ENCODE results near the gene ADGRB3.
"Not testable (repeated sequence)": the region's sequence is repeated elsewhere in the genome, so short reads cannot be mapped to it uniquely, and the experiment has no call there.

ADGRB3 gene

DNA sequence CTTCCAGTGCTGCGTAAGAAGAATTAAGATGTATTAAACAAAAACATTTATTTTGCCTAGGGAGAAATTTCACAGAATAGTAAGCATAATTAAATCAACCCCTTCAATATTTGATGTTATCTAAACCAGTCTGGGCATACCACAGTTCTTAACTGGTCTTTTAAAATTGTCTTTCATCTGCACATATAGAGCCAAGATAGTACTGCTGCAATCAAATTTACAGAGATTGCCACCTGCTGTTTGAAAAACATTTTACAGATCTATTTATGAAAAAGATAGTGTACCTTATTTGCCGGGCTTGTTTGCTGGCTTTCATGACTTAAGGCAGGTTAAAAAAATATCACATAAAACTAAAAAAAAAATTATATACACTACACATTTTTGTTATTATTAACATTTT is 323.2 kb downstream of the ADGRB3 start:
- peak; percentile 15 for DNase-seq (ENCODE audit: low spot score)

DNA sequence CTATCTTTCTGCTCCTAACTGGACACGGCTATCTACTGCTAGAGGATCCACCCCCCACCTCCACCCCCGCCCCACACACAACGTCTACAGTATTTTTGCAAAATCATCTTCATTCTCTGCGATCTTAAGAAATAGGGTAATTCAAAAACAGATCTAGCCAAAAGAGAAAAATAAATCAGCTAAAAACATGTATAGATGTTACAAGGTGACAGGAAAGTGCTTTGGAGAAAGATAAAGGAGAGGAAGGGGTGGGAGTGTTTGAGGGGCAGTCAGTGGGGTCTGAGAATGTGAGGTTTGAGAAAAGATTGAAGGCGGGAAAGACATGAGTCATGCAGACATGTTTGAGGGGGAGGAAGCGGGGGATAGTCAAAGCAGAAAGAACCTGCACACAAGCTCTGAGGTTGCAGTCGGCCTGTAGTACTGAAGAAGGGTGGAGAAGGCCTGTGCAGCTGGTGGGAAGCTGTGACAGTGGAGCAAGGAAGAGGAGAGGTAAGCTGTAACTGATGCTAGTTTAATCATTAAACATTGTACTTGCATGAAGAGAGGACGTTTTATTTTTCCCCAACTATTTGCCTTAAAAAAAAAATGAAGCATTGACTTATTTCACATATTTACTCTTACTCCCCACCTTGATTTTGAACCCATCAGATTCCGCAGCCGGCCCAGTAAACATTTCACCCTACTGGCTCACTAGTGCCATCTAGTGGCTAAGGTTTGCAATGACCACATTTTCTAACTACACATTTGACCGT is 332.6 kb downstream of the ADGRB3 start:
- DNase-seq (ENCODE audit: low spot score), result peak; percentile 62

DNA sequence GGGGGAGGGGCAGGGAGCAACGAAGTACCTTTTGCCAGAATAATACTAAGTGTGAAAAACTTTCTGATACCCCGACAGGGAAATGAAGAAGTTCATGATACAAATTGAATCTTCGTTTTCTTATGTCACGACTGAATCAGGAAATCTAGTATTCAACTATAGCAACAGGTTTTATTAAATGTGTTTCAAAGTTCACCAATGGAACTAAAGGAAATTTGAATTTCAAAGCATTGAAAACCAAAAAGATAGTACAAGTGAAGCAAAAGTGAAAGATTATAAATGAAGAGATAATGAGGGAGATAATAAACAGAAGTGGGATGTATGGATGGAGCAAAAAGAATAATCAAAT is 333.2 kb downstream of the ADGRB3 start:
- DNase-seq (ENCODE audit: low spot score), result no peak

DNA sequence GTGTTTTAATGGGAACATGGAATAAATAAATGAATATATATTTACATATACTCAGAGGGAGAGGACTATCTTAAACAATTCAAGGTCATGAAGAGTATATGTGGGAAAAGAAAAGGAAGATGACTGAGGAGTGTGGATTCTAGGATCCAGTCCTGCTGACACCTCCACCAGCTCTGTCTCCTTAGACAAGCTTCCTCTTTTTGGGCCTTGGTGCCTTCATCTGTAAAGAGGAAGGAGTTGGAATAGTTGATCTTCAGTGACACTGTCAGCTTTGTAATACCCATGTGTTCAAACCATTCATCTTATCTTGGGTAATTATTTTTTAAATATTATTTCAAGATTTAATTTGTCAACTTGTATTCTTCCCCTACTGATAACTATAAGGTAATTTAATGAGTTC is 338.0 kb downstream of the ADGRB3 start:
- DNase-seq (ENCODE audit: low spot score), result no peak

DNA sequence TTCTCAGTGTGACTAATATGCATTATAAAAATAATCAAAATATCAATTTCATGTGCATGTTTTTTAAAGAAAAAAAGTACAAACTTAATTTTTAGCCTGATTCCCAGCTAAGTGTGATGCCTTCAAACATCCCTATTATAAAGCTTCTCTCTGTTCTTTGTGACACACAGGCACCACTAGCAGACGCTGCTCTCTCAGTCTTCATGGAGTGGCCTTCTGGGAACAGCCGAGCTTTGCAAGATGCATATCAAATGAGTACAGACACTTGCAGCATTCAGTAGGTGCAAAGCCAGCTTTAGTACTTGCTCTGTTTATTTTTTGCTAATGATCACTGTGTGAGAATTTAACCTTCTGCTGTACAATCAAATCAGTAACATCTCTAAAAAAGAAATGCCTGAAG is 340.0 kb downstream of the ADGRB3 start:
- DNase-seq (ENCODE audit: low spot score), result peak; percentile 63

DNA sequence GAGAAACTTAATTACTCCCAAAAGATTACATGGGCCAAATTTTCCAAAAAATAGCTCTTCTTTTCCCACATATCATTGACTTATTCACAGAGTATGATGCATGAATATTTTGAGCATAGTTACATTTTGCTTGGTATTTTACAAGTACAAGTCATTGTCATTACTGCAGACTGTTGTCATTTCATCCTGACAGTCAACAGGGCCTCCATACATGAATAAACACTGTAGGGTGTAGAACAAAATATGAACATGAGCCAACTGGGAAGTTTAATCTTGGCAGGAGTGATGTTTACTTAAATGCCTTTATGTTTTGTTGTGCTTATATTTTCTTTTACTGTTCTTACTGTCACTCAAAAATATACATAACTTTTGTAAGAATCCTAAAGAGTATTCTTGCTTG is 340.7 kb downstream of the ADGRB3 start:
- DNase-seq (ENCODE audit: low spot score), result no peak

DNA sequence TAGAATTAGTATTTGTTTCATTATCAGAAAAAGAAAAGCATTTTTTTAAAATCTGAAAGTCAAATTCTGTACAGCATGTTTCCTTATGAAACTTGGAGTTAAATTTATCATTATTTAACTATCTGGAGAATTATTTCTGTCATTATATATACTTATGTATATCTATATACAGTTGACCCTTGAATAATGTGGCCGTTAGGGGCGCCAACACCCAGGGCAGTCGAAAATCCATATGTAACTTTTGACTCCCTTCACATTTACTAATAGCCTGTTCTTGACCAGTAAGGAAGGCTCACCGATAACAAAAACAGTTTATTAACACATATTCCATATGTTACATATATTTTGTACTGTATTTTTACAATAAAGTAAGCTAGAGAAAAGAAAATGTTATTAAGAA is 341.2 kb downstream of the ADGRB3 start:
- no peak for DNase-seq (ENCODE audit: low spot score)

DNA sequence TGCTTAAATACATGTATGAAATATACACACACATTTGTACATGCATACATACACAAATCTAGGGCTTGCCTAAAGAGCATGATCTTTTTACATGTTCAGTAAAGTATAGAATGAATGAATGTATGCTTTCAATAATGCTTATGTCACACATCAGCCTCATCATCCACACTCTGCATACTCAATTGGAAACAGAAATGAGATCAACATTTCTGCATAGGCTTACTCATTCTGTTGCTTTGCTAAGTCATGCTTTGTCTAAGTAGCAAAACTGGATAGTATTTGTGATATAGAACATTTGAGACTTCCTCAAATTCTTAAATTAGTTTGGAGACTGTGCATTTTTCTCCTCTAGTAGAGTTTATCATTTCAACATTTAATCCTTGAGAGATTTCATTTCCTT is 343.3 kb downstream of the ADGRB3 start:
- no peak for DNase-seq (ENCODE audit: low spot score)

DNA sequence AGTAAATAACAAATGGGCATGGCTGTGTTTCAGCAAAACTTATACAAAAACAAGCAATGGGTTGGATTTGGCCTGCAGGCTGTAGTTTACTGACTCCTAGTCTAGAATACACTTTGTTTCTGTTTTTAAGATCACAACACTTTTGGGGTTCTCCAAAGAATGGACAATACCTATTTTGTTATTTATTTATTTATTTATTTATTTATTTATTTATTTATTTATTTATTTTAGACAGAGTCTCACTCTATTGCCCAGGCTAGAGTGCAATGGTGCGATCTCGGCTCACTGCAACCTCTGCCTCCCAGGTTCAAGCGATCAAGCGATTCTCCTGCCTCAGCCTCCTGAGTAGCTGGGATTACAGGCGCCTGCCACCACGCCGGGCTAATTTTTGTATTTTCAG is 346.6 kb downstream of the ADGRB3 start:
- DNase-seq (ENCODE audit: low spot score), result not testable (repeated sequence)

DNA sequence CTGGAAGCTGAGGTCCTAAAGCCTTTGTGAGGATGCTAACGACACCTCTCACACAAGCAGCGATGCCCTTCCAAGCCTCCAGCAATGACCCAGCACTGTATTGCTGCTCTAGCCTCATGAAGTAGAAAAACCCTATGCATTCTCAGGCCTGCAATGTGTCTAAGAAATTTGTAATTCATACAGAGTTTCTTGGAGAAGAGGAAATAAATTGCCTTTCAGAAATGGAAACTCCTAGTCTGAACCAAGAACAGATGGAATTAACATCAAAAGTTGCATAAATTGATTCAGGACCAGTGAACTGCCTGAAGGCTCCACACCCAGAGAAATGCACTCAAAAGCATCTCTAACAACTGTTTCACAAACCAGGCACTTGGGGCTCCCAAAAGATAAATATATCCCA is 353.6 kb downstream of the ADGRB3 start:
- DNase-seq (ENCODE audit: low spot score), result no peak

DNA sequence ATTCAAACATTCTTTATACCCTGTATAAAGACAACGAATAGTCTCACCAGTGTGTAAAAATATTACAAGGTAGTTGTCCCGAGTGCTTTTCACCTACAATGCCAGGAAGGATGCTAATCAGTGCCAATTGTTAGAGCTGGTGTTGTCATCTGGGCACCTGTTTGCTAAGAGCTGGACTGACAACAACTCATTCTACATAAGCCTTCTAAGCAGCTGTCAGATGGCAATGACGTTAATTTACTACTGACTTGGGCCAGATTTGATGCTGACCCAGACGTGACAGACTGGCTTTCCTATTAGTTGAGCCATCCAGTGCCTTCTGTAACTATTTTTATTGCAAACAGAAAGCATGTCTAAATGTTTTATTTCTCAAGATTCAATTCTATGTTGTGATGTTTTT is 355.2 kb downstream of the ADGRB3 start:
- DNase-seq (ENCODE audit: low spot score), result no peak

DNA sequence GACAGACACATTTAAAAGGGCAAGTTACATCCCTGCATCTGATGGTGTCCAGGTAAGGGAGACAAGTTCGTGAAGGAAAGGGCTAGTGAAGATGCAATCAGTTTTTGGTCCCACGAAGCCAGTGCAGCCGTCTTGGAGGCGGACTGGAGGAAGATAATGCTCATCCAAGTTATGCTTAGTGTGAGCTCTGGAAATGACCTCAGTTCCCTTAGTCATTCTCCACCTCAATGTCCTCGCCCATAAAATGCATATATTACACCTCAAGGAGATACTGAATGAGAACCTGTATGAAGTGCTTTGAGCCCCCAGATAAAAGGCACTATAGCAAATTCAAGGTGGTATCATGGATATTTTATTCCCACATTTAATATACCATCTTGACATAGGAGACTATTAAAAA is 358.8 kb downstream of the ADGRB3 start:
- no peak for DNase-seq (ENCODE audit: low spot score)

DNA sequence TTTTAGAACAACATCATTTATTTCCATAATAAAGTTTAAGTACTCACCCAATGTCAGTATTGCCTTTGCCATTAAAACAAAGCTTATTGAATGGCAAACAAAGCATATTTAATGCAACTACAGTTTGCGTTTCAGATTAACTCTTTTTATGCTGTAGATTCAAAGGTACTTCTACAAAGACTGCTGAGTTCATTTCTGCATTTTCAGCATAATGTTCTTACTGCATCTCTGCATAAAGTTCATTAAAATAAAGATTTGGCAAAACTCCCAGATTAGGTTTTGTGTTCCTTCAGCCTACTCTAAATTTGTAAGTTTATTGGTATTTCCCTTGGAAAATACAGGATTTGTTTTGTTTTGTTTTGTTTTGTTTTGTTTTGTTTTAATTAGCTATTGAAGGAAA is 359.4 kb downstream of the ADGRB3 start:
- no peak for DNase-seq (ENCODE audit: low spot score)

DNA sequence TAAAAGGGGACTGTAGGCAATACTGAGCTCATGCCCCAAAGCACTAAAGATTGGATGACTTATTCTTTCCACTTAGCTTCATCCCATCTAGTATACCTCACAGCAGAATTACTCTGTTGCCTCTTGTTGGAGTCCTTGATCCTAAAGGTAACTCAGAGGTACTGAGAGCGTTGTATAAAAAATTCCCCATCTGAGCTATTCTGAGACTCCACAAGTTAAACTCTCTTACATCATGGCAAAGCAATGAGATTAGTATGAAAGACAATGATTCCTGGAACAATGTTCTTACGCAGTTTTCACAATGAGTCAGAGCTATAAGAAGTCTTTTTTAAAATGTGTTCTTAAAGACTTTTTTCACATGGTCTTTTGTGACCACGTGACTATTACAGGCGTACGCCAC is 370.1 kb downstream of the ADGRB3 start:
- DNase-seq (ENCODE audit: low spot score), result peak; percentile 17

DNA sequence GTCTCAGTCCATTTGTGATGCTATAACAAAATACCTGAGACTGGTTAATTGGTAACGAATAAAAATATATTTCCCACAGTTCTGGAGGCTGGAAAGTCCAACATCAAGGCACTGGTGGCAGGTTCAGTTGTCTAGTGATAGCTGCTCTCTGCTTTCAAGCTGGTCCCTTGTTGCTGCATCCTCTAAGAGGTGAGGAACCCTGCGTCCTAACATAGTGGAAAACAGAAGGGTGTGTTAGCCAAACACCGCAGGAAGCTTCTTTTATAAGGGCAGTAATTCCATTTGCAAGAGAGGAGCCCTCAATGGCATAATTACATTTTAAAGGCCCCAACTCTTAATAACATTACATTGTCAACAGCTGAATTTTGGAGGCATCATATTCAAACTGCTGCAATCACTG is 372.7 kb downstream of the ADGRB3 start:
- DNase-seq (ENCODE audit: low spot score), result no peak

DNA sequence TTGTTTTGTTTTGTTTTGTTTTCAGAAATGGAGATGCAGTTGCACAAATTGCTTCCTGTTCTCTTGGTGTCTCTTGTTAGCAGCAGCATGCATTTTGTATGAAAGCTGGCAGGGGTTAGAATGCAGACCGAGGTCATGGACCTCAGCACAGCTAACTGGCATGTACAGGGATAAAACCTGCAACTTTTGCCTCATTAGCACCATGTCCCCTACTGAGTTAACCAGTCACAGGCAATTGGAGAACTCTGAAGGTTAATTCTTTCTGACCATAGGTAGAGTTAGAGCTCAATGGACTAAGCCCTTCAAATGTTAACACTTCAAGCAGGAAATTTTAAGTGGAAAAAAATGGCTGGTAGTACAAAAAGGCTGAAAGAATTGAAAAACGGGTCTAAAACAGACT is 377.1 kb downstream of the ADGRB3 start:
- DNase-seq (ENCODE audit: low spot score), result no peak

DNA sequence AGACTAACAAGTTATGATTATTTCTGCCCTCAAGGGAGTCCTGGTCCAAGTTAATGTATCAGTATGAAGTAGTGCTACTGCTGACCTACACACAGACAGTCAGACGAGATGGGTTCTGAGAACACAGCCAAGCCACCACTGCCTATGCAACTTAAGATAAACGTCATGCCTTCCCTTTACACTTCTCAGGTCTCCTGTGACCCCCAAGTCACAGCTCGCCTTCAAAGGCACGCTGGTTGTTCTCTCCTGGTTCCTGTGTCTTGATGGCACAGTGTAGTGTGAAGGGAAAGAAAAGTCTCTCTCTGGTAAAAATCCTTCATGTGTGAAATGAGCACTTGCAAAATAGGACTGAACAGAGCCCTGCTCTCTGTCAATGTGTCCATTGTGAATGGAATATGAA is 377.8 kb downstream of the ADGRB3 start:
- DNase-seq (ENCODE audit: low spot score), result no peak

DNA sequence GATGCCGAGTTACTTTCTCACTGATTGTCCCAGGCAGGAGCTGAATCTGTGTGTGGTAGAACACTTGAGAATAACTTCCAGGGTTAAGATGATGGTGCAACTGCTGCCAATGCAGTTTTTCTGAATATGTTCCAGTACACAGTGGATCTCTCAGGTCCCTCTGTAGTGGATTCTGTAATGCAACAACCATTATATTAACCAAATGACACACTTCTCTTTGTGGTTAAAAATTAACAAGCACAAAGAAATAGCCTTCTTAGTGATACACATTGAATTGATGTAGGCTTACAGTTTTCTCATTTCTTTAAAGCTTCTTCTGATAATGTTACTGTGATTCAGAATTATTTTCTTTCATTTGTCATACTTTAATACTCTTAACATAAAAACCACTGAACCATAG is 383.8 kb downstream of the ADGRB3 start:
- peak; percentile 58 for DNase-seq (ENCODE audit: low spot score)

DNA sequence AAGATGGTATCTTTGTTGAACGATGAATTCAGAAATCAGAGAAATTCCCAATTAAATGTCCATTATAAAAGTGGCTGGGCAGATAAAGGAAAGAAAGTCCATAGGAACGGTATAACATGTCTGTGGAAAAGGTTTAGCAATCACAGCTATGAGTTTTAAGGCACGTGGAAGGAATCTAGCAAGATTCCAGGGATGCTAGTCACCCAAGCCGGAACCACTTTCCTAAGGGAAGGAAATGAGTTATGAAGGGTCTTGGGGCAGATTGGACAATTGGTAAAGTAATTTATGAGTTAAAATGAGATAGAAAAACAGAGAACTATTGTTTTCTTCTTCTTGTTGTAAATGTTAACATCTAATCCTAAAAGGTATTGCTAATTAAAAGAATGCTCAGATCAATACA is 384.8 kb downstream of the ADGRB3 start:
- DNase-seq (ENCODE audit: low spot score), result peak; percentile 70

DNA sequence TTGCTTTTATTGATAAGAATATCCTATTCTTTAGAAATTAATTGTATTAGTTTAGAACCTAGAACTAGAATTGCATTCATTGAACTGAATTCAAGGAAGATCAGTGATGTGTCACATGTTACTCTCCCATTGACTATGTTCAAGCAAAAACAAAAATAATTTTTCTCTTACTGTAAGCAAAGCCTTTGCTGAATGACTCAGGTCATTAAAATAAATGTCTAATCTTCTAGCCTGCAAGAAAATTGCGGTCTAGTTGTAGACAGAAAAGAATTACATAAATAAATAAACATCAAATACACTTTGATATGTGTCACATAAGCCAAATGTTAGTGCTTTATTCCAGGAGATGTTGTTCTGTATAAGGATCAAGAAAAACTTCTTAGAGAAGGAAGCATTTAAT is 387.9 kb downstream of the ADGRB3 start:
- DNase-seq (ENCODE audit: low spot score), result peak; percentile 79

DNA sequence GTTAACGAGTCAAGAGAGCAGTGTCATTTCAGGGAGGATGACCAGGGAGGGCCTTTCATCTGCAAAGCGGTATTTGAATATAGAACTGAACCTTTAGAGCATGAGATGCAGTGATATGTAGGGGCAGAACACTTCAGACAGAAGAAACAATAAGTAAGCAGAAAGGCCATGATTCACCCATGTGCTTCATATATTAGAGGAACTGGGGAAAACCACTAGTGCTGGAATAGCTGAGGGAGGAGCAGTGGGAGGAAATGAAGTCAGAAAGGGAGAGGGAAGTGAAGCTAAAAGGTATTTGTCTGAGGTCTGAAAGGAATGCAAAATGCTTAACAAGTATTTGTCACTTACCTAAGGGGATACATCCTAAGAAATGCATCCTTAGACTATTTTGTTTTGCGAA is 391.2 kb downstream of the ADGRB3 start:
- peak; percentile 98 for DNase-seq (ENCODE audit: low spot score)

DNA sequence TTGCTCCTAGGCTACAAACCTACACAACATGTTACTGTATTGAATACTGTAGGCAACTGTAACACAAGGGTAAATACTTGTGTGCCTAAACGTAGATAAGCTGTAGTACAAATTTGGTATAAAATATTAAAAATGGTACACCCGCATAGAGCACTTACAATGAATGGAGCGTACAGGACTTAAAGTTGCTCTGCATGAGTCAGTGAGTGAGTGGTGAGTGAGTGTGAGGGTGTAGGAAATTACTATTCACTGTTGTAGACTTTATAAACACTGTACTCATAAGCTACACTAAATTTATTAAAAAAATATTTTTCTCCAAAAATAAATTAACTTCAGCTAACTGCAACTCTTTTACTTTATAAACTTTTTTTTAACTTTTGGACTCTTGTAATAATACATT is 391.6 kb downstream of the ADGRB3 start:
- peak; percentile 70 for DNase-seq (ENCODE audit: low spot score)

DNA sequence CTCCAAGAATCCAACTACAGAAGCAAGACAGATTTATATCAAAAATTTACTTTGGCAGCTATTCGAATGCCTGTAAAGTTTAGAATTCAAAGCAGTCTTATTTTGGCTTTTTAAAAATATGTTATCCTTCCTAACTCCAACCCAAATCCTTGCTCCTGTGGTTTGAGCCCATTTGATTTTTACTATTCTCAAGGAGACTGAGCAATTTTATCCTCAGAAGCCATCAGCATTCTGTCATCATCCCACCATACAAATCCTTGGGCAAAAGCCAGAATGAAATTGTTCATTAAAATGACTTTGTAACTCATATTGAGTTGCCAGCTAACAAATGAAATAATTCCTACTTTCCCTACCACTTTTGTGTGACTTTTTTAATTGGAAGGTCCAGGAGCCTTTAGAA is 392.8 kb downstream of the ADGRB3 start:
- DNase-seq (ENCODE audit: low spot score), result no peak

DNA sequence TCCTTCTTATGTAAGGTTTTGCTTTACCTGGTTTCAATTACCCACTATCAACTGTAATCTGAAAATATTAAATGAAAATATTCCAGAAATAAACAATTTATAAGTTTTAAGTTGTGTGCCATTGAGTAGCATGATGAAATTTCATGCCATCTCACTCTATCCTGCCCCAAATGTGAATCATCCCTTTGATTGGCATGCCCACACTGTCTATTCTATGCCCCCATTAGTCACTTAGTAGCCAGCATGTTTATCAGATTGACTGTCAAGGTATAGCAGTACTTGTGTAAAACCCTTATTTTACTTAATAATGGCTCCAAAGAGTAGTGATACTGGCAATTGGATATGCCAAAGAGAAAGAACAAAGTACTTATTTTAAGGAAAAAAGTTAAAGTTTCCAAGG is 403.8 kb downstream of the ADGRB3 start:
- DNase-seq (ENCODE audit: low spot score), result peak; percentile 60

DNA sequence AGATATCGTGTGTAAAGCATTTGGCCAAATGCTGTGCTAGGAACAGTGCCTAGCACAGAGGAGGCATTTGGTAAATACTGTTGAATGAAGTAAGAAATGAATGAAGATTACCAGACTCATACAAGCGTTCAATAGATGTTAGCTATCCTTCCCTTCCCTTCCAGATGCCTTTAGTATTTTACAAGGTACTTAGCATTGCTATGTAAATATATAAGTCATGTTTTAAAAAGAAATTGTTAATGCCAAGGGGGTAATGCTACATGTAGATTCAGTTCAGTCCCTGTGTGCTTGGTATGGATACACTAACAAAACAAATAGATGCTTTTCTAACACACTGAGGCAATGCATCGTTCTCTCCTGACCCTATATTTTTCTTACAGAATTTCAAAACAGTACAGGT is 407.2 kb downstream of the ADGRB3 start:
- DNase-seq (ENCODE audit: low spot score), result no peak
